A549 treated with CORT108297 at 1 μM for 4 hours (cell line): Measurements from ENCODE around the gene PDE7B. TPM values are rescaled to one million over a fixed set of nuclear protein-coding genes. Genes with fewer than 3 reads are reported as not detected.

Experiments
- total RNA-seq: library from RNA; stranded (reverse); fragments of 200-300 nt; extraction: Qiagen RNA extraction; gene quantifications from 5 replicates; pipeline ENCODE4 v1.2.3, GENCODE V29; 2022

Gene PDE7B
- total RNA-seq, result 0.89 to 1.5 TPM (median 1.3 TPM) in 5 replicates

GRCh38 chr6:135851442-135852271, at the start of gene PDE7B:
PDE7B (plus strand) TSS chr6:135851701.

